GM23338 (cell line): ENCODE data around the gene EVX2. TPM values are rescaled to one million over a fixed set of nuclear protein-coding genes. Genes with fewer than 3 reads are reported as not detected.

ENCODE experiments used
- ATAC-seq: fragments of 200-7000 bp; cut with Tn5 transposase; 3 replicates; pipeline ENCODE4 v1.9.1; 2020
- DNase-seq: peaks from one replicate; pipeline ENCODE4 v3.0.0-alpha.2; 2015; ENCODE audit warnings: low spot score
- H2AFZ ChIP-seq: fragments of 200-600 bp; sonication (generic); 2 replicates; pipeline ENCODE4 v1.8.0; 2016; ENCODE audit warnings: antibody characterized with exemption, mild to moderate bottlenecking, moderate library complexity
- H3F3A ChIP-seq: fragments of 200-600 bp; sonication (generic); replicated peaks from 2 replicates; pipeline ENCODE4 v1.8.0; 2017; ENCODE audit warnings: antibody characterized with exemption, mixed run types, low read depth
- H3K27ac ChIP-seq: fragments of 200-600 bp; sonication (generic); 2 replicates; pipeline ENCODE4 v1.6.1; 2016; ENCODE audit warnings: low read depth
- H3K27me3 ChIP-seq: fragments of 200-600 bp; sonication (generic); 2 replicates; pipeline ENCODE4 v1.8.0; 2016; ENCODE audit warnings: mild to moderate bottlenecking, mixed run types, moderate library complexity; ENCODE audit not compliant: insufficient read depth
- H3K36me3 ChIP-seq: fragments of 200-600 bp; sonication (generic); 2 replicates; pipeline ENCODE4 v1.8.0; 2016; ENCODE audit warnings: mild to moderate bottlenecking; ENCODE audit not compliant: insufficient read depth
- H3K4me1 ChIP-seq: fragments of 200-600 bp; sonication (generic); 2 replicates; pipeline ENCODE4 v1.8.0; 2016; ENCODE audit warnings: mild to moderate bottlenecking, moderate library complexity; ENCODE audit not compliant: insufficient read depth
- H3K4me2 ChIP-seq: fragments of 200-600 bp; sonication (generic); 2 replicates; pipeline ENCODE4 v1.7.1; 2017; ENCODE audit warnings: mixed run types
- H3K4me3 ChIP-seq: fragments of 200-600 bp; sonication (generic); 2 replicates; pipeline ENCODE4 v1.6.1; 2016; ENCODE audit warnings: mixed run types
- H3K79me2 ChIP-seq: fragments of 200-600 bp; sonication (generic); replicated peaks from 2 replicates; pipeline ENCODE4 v1.8.0; 2017; ENCODE audit warnings: mild to moderate bottlenecking; ENCODE audit not compliant: insufficient read depth
- H3K9me2 ChIP-seq: fragments of 200-600 bp; sonication (generic); 2 replicates; pipeline ENCODE4 v1.8.0; 2017; ENCODE audit not compliant: insufficient read depth
- H4K20me1 ChIP-seq: fragments of 200-600 bp; sonication (generic); replicated peaks from 2 replicates; pipeline ENCODE4 v1.8.0; 2017; ENCODE audit warnings: mild to moderate bottlenecking; ENCODE audit not compliant: insufficient read depth
- H3K27ac Mint-ChIP-seq: 2 replicates; pipeline ENCODE4 v1.8.0; 2020; ENCODE audit warnings: inconsistent platforms, mild to moderate bottlenecking, moderate library complexity, mixed read lengths
- H3K27me3 Mint-ChIP-seq: 3 replicates; pipeline ENCODE4 v1.8.0; 2022; ENCODE audit warnings: low read depth, mild to moderate bottlenecking, moderate library complexity, mixed read lengths, inconsistent platforms; ENCODE audit not compliant: insufficient read depth, poor library complexity
- H3K36me3 Mint-ChIP-seq: 3 replicates; pipeline ENCODE4 v1.8.0; 2021; ENCODE audit warnings: low read depth, mild to moderate bottlenecking, inconsistent platforms, moderate library complexity, mixed read lengths
- H3K4me1 Mint-ChIP-seq: 3 replicates; pipeline ENCODE4 v1.8.0; 2020; ENCODE audit warnings: mild to moderate bottlenecking, inconsistent platforms, mixed read lengths
- H3K4me3 Mint-ChIP-seq: 3 replicates; pipeline ENCODE4 v1.8.0; 2021; ENCODE audit warnings: moderate library complexity, mild to moderate bottlenecking, inconsistent platforms, mixed read lengths
- H3K9me3 Mint-ChIP-seq: 3 replicates; pipeline ENCODE4 v1.8.0; 2020; ENCODE audit warnings: moderate library complexity, mild to moderate bottlenecking, inconsistent platforms, mixed read lengths
- EZH2 ChIP-seq: fragments of 200-600 bp; sonication (generic); IDR thresholded peaks from one replicate; pipeline ENCODE4 v1.8.0; 2017; ENCODE audit warnings: antibody characterized with exemption, mild to moderate bottlenecking, low read depth; ENCODE audit not compliant: unreplicated experiment
- EZH2phosphoT487 ChIP-seq: fragments of 200-600 bp; sonication (generic); IDR thresholded peaks from one replicate; pipeline ENCODE4 v1.8.1; 2018; ENCODE audit warnings: antibody characterized with exemption; ENCODE audit not compliant: unreplicated experiment
- POLR2AphosphoS5 ChIP-seq: IDR thresholded peaks from 2 replicates; pipeline ENCODE4 v1.6.1; 2016; ENCODE audit warnings: antibody characterized with exemption, low read depth
- polyA plus RNA-seq: library from polyadenylated mRNA; unstranded; fragments of >200 nt; fragmentation: Nextera tagmentation; extraction: Ambion mirVana; gene quantifications from 2 replicates; pipeline ENCODE4 v1.2.1, GENCODE V29; 2016
- total RNA-seq: library from RNA; depleted of rRNA; stranded (reverse); fragments of >200 nt; shearing (Covaris generic); gene quantifications from 2 replicates; pipeline ENCODE4 v1.2.3, GENCODE V29; 2014
- TF ChIP-seq, protein P1 (sequence below), 2 experiments: fragments of 200-600 bp in 1 of 2; sonication (generic) in 1 of 2; conservative IDR thresholded peaks; 2 replicates each; pipeline versions ENCODE4 v1.5.1 to v1.6.1; 2016 to 2017; ENCODE audit warnings: antibody characterized with exemption in 2 of 2, low read depth in 2 of 2, mild to moderate bottlenecking in 2 of 2, moderate library complexity in 1 of 2
- TF ChIP-seq, protein P2 (sequence below): IDR thresholded peaks from 2 replicates; pipeline ENCODE4 v1.6.1; 2016; ENCODE audit warnings: antibody characterized with exemption
- TF ChIP-seq, protein P3 (sequence below): fragments of 250-450 bp; sonication (Bioruptor Pico); IDR thresholded peaks from 2 replicates; pipeline ENCODE4 v1.5.0; 2020; ENCODE audit warnings: mild to moderate bottlenecking, moderate library complexity

Gene EVX2
- total and polyA plus RNA-seq, 2 experiments from 2014 or later, result 0.03 TPM; not detected in 1

DNA sequence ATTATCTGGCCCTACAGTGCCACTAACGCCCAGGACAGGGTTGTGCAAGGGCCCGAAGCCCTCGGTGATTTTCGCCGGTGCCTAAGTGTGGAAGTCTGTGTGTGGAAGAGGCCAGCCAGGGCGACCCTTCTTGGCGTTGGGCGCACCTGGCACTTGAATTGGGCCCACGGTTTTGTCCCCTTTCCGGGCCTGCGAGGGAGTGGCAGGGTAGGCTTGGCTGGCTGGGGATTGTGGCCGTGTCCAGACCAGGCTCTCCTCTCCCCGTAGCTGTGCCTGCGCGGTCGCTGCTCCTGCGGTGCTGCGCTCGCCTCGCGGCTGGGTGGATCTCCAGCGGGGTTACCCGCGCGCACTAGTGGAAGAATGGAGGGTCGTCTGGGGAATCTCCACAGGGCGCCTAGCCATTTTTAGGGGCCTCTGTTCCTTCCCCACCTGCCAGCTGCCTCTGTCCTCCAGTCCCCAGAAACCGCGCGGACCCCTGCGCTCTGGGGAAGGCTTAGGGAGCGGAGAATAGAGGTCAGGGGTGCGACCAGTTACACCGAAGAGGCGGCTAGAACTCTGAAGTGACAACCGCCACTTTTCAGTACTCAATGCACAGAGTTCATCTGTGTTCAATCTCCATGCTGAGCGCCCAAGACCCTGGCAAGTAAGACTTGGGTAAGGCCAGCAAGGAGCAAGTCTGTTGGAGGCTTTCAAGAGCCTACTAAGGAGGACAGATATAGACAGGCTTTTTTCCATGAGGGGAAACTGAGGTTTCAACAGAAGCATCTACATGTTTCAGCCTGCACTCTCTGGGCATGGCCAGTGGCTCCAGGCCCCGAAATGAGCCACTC, 16.0 kb downstream of the EVX2 start:
- Mint-ChIP-seq H3K4me1 (peaks cover 25% of the 10 kb centered on the region), H3K36me3 (no peaks in the 10 kb centered on the region; the same call in 2 of the 3 replicates), H3K27ac (no peak overlapping the region), H3K9me3 (no peaks in the 10 kb centered on the region), H3K4me3 (peak overlapping the region; percentile 62), H3K27me3 (peaks cover 90% of the 10 kb centered on the region)
- Histone ChIP-seq H3K4me1 (peaks cover 24% of the 10 kb centered on the region), H3K4me2 (peak overlapping the region; percentile 89), H3K79me2 (no peaks in the 10 kb centered on the region), H3K9me2 (no peaks in the 10 kb centered on the region), H3K36me3 (no peaks in the 10 kb centered on the region; the same call in 1 of the 2 replicates), H3K27me3 (peaks cover 100% of the 10 kb centered on the region), H3K27ac (no peak overlapping the region), H4K20me1 (peaks cover 12% of the 10 kb centered on the region), H3K4me3 (peak overlapping the region; percentile 56), H2AFZ (peak overlapping the region; percentile 84), H3F3A (peaks cover 6% of the 10 kb centered on the region; the same call in 1 of the 2 replicates)
- peak; percentile 28 for ATAC-seq
- TF ChIP-seq, protein P1, sequence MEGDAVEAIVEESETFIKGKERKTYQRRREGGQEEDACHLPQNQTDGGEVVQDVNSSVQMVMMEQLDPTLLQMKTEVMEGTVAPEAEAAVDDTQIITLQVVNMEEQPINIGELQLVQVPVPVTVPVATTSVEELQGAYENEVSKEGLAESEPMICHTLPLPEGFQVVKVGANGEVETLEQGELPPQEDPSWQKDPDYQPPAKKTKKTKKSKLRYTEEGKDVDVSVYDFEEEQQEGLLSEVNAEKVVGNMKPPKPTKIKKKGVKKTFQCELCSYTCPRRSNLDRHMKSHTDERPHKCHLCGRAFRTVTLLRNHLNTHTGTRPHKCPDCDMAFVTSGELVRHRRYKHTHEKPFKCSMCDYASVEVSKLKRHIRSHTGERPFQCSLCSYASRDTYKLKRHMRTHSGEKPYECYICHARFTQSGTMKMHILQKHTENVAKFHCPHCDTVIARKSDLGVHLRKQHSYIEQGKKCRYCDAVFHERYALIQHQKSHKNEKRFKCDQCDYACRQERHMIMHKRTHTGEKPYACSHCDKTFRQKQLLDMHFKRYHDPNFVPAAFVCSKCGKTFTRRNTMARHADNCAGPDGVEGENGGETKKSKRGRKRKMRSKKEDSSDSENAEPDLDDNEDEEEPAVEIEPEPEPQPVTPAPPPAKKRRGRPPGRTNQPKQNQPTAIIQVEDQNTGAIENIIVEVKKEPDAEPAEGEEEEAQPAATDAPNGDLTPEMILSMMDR (conservative IDR thresholded peaks at IDR 0.05; ENCODE audit: low read depth in 2 of 2), result no peak
- no peak for TF ChIP-seq POLR2AphosphoS5
- peak; percentile 27 for TF ChIP-seq EZH2phosphoT487
- TF ChIP-seq EZH2, result peak; percentile 71
- DNase-seq, result peak; percentile 27

DNA sequence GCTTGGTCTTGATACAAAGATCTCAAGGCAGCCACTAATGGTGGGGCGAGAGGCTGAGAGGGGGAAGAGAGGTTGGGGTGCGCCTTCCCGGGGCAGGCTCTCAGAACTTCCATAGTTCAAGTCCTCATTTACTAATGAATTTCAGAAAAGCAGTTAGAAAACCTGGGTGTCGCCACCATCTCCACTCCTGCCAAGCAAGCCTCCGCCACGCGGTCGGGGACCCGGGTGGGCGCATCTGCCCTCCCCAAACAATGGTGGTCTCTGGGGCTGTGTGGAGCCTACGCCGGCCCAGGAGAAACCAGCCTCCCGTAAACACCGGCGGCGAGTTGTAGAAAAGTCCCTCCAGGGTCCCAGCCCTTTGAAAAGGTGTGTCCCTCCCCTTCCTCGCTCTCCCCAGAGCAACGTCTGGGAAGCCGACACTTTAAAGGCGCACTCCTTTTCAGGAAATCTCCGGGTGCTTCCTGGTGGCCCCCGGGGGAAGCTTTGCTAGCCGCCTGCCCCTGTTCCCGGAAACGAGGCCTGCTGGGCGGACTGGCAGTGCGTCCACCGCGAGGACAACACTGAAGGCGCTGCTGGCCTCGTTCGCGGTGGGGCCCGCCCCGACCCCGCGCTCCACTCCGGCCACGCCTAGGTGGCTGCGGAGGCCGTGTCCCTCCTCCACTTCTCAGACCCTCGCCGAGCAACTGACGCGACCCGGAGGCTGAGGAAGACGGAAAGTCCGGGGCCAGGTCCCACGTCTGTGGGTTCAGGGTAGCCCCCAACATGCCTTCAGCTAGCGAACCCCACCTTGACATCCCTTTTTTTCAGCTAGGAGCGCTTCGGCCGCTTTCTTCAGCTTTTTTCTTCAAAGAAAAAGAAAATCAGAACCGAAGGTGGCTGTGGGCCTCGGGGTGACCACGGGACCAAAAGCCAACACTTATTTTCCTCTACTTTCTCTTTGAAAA, 16.8 kb downstream of the EVX2 start:
- H3K27me3 Mint-ChIP-seq, result peaks cover 81% of the 10 kb centered on the region
- Histone ChIP-seq H3K79me2 (no peaks in the 10 kb centered on the region), H4K20me1 (peaks cover 12% of the 10 kb centered on the region), H3K9me2 (no peaks in the 10 kb centered on the region), H2AFZ (peak overlapping the region; percentile 84), H3K36me3 (no peaks in the 10 kb centered on the region; the same call in 1 of the 2 replicates), H3K4me1 (peaks cover 24% of the 10 kb centered on the region), H3K27me3 (peaks cover 100% of the 10 kb centered on the region), H3F3A (peaks cover 6% of the 10 kb centered on the region; the same call in 1 of the 2 replicates), H3K4me2 (peak overlapping the region; percentile 89), H3K4me3 (peak overlapping the region; percentile 56), H3K27ac (no peak overlapping the region)
- H3K27ac Mint-ChIP-seq, result no peak overlapping the region
- H3K9me3 Mint-ChIP-seq, result no peaks in the 10 kb centered on the region
- DNase-seq, result peak; percentile 64
- no peaks in the 10 kb centered on the region; the same call in 2 of the 3 replicates for H3K36me3 Mint-ChIP-seq
- ATAC-seq, result peak; percentile 38
- H3K4me3 Mint-ChIP-seq, result peak overlapping the region; percentile 62
- peaks cover 22% of the 10 kb centered on the region for H3K4me1 Mint-ChIP-seq
- TF ChIP-seq, protein P2, sequence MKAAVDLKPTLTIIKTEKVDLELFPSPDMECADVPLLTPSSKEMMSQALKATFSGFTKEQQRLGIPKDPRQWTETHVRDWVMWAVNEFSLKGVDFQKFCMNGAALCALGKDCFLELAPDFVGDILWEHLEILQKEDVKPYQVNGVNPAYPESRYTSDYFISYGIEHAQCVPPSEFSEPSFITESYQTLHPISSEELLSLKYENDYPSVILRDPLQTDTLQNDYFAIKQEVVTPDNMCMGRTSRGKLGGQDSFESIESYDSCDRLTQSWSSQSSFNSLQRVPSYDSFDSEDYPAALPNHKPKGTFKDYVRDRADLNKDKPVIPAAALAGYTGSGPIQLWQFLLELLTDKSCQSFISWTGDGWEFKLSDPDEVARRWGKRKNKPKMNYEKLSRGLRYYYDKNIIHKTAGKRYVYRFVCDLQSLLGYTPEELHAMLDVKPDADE, result no peak
- TF ChIP-seq, protein P3, sequence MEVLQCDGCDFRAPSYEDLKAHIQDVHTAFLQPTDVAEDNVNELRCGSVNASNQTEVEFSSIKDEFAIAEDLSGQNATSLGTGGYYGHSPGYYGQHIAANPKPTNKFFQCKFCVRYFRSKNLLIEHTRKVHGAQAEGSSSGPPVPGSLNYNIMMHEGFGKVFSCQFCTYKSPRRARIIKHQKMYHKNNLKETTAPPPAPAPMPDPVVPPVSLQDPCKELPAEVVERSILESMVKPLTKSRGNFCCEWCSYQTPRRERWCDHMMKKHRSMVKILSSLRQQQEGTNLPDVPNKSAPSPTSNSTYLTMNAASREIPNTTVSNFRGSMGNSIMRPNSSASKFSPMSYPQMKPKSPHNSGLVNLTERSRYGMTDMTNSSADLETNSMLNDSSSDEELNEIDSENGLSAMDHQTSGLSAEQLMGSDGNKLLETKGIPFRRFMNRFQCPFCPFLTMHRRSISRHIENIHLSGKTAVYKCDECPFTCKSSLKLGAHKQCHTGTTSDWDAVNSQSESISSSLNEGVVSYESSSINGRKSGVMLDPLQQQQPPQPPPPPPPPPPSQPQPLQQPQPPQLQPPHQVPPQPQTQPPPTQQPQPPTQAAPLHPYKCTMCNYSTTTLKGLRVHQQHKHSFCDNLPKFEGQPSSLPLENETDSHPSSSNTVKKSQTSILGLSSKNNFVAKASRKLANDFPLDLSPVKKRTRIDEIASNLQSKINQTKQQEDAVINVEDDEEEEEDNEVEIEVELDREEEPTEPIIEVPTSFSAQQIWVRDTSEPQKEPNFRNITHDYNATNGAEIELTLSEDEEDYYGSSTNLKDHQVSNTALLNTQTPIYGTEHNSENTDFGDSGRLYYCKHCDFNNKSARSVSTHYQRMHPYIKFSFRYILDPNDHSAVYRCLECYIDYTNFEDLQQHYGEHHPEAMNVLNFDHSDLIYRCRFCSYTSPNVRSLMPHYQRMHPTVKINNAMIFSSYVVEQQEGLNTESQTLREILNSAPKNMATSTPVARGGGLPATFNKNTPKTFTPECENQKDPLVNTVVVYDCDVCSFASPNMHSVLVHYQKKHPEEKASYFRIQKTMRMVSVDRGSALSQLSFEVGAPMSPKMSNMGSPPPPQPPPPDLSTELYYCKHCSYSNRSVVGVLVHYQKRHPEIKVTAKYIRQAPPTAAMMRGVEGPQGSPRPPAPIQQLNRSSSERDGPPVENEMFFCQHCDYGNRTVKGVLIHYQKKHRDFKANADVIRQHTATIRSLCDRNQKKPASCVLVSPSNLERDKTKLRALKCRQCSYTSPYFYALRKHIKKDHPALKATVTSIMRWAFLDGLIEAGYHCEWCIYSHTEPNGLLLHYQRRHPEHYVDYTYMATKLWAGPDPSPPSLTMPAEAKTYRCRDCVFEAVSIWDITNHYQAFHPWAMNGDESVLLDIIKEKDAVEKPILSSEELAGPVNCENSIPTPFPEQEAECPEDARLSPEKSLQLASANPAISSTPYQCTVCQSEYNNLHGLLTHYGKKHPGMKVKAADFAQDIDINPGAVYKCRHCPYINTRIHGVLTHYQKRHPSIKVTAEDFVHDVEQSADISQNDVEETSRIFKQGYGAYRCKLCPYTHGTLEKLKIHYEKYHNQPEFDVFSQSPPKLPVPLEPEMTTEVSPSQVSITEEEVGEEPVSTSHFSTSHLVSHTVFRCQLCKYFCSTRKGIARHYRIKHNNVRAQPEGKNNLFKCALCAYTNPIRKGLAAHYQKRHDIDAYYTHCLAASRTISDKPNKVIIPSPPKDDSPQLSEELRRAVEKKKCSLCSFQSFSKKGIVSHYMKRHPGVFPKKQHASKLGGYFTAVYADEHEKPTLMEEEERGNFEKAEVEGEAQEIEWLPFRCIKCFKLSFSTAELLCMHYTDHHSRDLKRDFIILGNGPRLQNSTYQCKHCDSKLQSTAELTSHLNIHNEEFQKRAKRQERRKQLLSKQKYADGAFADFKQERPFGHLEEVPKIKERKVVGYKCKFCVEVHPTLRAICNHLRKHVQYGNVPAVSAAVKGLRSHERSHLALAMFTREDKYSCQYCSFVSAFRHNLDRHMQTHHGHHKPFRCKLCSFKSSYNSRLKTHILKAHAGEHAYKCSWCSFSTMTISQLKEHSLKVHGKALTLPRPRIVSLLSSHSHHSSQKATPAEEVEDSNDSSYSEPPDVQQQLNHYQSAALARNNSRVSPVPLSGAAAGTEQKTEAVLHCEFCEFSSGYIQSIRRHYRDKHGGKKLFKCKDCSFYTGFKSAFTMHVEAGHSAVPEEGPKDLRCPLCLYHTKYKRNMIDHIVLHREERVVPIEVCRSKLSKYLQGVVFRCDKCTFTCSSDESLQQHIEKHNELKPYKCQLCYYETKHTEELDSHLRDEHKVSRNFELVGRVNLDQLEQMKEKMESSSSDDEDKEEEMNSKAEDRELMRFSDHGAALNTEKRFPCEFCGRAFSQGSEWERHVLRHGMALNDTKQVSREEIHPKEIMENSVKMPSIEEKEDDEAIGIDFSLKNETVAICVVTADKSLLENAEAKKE (CRISPR knock-in tag), result no peak
